ENCODE measurements around the gene PAX5.

Gene PAX5

DNA sequence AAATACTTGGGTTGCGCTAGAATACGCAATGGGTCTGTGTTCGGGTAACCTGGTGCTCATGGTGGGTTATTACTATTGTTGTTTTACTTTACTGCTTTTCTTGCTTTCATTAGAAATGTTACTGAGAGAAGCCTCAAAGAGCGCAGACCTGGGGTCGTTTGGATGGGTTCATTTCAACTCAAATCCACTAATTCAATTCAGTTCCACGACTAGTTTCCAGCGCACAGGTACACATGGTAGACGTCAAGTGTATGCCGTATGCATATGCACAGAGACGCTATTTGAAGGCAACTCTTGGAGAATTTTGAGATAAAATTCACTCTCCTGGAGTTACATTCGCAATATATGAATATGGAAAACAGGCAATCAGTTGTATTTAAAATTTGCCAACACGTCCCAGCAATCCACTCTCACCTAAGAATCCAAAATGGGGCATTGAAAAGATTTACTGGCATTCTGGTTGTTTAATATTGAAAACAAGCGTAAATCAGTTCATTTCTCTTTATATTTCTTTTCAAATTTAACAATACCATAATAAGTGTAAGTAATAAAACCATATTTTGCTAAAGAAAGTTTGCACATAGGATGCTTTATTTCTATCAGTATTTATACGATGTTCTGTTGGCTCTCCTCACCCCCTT is 4.4 kb upstream of the PAX5 start:
- H3K36me3 ChIP-seq, result no peaks in the 10 kb centered on the region
- DNase-seq, result no peak
- H3K27ac ChIP-seq, result no peak overlapping the region
- peaks cover 11% of the 10 kb centered on the region for H3K9me3 ChIP-seq (ENCODE audit: severe bottlenecking)
- H3K4me3 ChIP-seq (ENCODE audit: low read depth, low read length), result no peak overlapping the region
- no peaks in the 10 kb centered on the region for H3K27me3 ChIP-seq (ENCODE audit: insufficient read depth, low read depth, severe bottlenecking)
- TF ChIP-seq, protein P1, sequence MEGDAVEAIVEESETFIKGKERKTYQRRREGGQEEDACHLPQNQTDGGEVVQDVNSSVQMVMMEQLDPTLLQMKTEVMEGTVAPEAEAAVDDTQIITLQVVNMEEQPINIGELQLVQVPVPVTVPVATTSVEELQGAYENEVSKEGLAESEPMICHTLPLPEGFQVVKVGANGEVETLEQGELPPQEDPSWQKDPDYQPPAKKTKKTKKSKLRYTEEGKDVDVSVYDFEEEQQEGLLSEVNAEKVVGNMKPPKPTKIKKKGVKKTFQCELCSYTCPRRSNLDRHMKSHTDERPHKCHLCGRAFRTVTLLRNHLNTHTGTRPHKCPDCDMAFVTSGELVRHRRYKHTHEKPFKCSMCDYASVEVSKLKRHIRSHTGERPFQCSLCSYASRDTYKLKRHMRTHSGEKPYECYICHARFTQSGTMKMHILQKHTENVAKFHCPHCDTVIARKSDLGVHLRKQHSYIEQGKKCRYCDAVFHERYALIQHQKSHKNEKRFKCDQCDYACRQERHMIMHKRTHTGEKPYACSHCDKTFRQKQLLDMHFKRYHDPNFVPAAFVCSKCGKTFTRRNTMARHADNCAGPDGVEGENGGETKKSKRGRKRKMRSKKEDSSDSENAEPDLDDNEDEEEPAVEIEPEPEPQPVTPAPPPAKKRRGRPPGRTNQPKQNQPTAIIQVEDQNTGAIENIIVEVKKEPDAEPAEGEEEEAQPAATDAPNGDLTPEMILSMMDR (IDR thresholded peaks at IDR 0.05; ENCODE audit: low read depth, low read length), result no peak

DNA sequence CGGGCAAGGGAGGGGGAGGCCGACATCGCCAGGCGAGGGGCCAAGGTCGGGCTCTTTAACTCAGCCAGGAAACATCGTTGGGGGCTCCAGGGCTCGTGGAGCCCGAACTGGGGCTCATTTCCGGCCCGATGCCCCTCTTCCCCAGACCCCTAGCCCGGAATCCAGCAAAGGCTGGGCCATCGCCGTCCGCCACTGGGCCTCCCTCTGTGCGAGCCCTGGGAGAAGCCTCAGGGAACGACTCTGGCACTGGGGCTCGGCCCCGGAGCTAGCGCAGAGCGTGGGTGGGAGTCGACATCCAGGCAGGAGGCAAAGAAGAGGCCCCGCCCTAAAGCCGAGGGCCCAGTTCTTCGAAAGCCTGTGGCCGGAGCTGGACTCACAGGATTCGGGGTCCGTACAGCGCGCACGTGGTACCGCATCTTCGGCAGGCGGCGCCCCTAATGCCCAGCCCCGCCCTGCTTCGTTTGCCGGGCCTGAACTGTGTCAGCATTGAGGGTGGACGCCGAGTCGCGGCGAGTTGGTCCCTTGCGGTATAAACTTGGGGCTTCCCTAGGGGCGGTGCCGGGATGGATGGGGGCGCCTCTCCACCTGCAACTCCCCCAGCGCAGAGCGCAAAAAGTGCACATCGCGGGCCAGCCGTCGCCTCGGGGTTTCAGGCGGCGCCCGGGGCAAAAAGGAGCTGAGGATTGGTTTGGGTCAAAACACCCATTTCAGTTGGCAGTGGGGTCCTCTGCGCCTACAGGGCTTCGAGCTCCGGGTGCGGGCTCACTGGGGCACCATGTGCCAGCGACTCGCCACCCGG is 3.6 kb upstream of the PAX5 start:
- H3K27ac ChIP-seq, result no peak overlapping the region
- DNase-seq, result no peak
- TF ChIP-seq, protein P1 (IDR thresholded peaks at IDR 0.05; ENCODE audit: low read depth, low read length), result no peak
- no peaks in the 10 kb centered on the region for H3K36me3 ChIP-seq
- H3K9me3 ChIP-seq (ENCODE audit: severe bottlenecking), result peaks cover 11% of the 10 kb centered on the region
- no peak overlapping the region for H3K4me3 ChIP-seq (ENCODE audit: low read depth, low read length)
- H3K27me3 ChIP-seq (ENCODE audit: insufficient read depth, low read depth, severe bottlenecking), result no peaks in the 10 kb centered on the region

DNA sequence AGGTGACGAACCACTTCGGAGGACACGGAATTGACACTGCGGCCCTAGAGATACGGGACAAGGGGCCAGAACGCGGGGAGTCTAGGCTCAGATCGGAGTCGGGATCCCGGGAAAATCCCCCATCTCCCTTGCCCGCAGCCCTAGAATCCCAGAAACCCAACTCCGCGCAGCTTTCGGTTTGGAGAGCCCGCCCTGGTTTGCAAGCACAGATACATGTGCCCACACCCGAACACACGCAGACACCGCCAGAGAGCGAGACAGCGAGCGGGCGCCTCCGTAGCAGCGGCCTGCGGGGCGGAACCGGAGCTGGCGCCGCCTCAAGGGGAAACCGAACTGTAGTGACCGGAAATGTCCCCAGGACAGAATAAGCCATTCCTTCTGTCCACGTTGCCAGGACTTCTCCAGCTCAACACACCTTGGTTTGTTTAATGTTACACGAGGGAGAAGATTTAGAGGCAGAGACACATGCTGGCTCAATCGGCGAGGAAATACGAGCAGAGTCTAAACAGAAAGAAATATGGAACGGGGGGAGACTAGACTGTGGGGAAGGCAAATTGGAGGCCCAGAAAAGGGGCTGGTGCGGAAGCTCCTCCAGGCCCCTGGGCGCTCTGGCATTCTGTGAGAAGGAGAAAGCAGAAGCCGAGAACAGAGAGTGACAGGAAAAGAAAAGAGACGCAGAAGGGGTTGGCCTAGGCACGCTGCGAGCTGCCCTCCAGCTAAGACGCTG is 2.9 kb upstream of the PAX5 start:
- no peak for DNase-seq
- H3K27ac ChIP-seq, result no peak overlapping the region
- H3K27me3 ChIP-seq (ENCODE audit: insufficient read depth, low read depth, severe bottlenecking), result no peaks in the 10 kb centered on the region
- TF ChIP-seq, protein P1 (IDR thresholded peaks at IDR 0.05; ENCODE audit: low read depth, low read length), result no peak
- no peak overlapping the region for H3K4me3 ChIP-seq (ENCODE audit: low read depth, low read length)
- H3K9me3 ChIP-seq (ENCODE audit: severe bottlenecking), result peaks cover 11% of the 10 kb centered on the region
- H3K36me3 ChIP-seq, result no peaks in the 10 kb centered on the region

DNA sequence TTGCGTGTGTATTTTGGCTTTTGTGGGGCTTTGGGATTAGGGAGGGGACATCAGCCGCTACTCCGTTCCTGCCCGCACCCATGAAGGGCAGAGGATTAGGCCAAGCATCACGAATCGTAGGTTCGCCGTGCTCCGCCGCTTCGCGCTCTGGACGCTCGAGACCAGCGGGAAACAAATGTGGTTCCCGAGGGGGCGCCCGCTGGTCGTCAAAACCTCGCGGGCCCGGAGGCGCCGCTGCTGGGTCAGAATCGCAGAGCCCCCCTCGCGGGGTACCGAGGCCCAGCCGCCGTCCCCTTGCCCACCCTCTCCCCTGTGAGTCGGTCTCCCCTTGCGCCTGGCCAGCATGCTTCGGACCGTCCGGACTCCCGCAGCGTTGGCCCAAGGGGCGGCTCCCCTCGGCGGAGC is 2.3 kb upstream of the PAX5 start:
- Histone ChIP-seq H3K27ac (no peak overlapping the region), H3K36me3 (no peaks in the 10 kb centered on the region), H3K4me3 (ENCODE audit: low read depth, low read length) (no peak overlapping the region), H3K9me3 (ENCODE audit: severe bottlenecking) (peaks cover 11% of the 10 kb centered on the region), H3K27me3 (ENCODE audit: insufficient read depth, low read depth, severe bottlenecking) (no peaks in the 10 kb centered on the region)
- TF ChIP-seq, protein P1 (IDR thresholded peaks at IDR 0.05; ENCODE audit: low read depth, low read length), result no peak
- DNase-seq, result no peak

DNA sequence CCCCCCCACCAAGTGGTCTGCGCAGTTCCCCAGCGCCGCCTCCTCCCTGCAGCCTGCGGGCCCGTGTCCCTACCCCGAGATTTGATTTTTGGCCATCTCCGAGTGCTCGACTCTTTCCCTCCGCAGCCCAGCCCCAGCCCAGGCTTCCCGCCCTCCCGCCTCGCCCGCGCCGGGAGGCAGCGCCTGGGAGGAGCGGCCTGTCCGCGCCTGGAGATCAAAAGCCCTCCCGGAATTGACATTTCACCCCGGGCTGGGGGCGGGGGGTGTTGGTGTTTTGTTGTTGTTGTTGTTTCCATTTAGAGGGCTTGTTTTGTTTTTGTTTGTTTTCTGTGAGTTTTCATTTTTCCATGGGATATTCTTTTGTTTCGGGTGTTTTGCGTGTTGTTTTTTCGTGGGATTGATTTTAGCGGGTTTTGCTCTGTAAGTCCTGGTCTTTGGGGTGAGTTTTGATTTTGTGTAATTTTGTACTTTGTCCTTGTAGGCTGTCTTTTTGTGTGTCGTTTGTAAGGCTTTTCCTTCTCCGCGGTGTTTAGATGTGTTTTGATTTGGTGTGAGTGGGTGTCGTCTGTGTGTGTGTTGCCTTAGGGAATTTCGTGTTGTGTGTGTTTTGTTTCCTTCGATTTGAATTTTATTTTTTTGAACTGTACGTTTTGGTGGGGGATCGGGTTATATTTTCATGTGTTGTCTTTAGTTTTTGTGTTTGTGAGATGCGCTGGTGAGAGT is 1.7 kb upstream of the PAX5 start:
- TF ChIP-seq, protein P1 (IDR thresholded peaks at IDR 0.05; ENCODE audit: low read depth, low read length), result no peak
- no peaks in the 10 kb centered on the region for H3K27me3 ChIP-seq (ENCODE audit: insufficient read depth, low read depth, severe bottlenecking)
- no peak overlapping the region for H3K4me3 ChIP-seq (ENCODE audit: low read depth, low read length)
- H3K27ac ChIP-seq, result no peak overlapping the region
- DNase-seq, result no peak
- no peaks in the 10 kb centered on the region for H3K36me3 ChIP-seq
- peaks cover 11% of the 10 kb centered on the region for H3K9me3 ChIP-seq (ENCODE audit: severe bottlenecking)
